Choroid plexus epithelial cell (primary cell): Measurements from ENCODE around the gene BCR.

Source experiments
- DNase-seq: peaks from one replicate; pipeline ENCODE4 v3.0.0-alpha.2; 2010; ENCODE audit warnings: low read depth
- H3K4me3 ChIP-seq: 2 replicates; pipeline ENCODE4 v1.5.1; 2011; ENCODE audit warnings: low read depth, mild to moderate bottlenecking, control low read depth, low read length, moderate library complexity
- CTCF ChIP-seq: conservative IDR thresholded peaks from 2 replicates; pipeline ENCODE4 v1.5.1; 2011; ENCODE audit warnings: low read depth, mild to moderate bottlenecking, control low read depth, inconsistent platforms, low read length, moderate library complexity

The BCR gene

DNA sequence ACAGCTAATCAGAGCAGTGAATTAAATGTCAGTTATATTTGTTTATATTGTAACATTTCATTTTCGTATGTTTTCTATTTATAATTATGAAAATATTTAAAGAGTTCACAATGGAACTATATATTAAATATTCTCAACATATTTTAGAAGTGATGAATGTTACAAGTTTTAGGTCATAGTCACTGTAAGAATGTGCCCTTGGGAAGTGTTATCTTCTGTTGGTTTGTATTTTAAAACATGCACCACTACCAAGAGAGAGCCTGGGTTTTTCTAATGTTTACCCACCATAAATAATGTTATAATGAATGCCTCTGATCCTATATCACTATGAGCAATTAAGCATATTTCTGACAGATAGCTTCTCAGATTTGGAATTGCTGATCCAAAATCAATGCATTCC lies 171.0 kb downstream of the BCR start:
- peak; percentile 7 for DNase-seq
- no peak for TF ChIP-seq CTCF
- no peak overlapping the region for H3K4me3 ChIP-seq

- H3K4me3 ChIP-seq, result no peak overlapping the region
- TF ChIP-seq CTCF, result no peak
- no peak for DNase-seq
Measured at GRCh38 chr22:23353004-23353403, 172.7 kb downstream of the BCR start.

DNA sequence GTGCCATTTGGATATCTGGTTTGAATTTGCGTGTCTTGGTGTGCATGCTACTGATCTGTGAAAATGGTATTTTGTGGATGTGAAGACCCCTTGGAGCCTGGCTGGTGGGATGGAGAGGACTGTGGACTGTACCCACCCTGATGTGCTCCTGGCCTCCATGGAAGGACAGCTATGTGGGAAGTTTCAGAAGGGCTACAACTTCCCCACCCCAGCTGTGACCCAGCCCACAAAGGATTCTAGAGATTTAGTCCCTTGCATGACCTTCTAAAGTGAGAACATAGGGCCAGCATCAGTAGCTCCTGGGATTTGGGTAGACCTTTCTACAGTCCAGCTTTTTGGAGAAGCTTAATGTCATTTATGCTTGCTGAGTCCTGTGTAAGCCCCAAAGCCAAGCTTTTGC lies 173.4 kb downstream of the BCR start:
- no peak for DNase-seq
- TF ChIP-seq CTCF, result no peak
- H3K4me3 ChIP-seq, result no peak overlapping the region

DNA sequence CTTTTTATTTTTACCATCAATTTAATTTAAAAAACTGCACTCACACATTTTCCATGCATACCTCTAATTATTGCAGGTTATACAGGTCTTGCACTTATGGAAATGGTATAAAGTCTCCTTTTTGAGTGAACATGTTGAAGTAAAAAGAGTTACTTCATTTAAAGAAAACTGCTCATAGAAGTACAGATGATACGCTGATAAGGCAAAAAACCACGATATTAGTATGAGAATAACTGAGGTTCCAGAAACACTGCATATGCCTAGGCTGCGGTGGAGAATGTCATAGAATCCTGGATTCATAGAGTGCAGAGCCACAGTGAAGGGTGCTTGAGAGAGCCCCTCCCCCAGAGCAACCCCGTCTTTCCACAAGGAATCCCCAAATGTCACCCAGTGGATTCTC lies 175.8 kb downstream of the BCR start:
- TF ChIP-seq CTCF, result no peak
- H3K4me3 ChIP-seq, result no peak overlapping the region
- no peak for DNase-seq

- no peak overlapping the region for H3K4me3 ChIP-seq
- TF ChIP-seq CTCF, result no peak
- no peak for DNase-seq
Measured at GRCh38 chr22:23357053-23357452, 176.7 kb downstream of the BCR start.

DNA sequence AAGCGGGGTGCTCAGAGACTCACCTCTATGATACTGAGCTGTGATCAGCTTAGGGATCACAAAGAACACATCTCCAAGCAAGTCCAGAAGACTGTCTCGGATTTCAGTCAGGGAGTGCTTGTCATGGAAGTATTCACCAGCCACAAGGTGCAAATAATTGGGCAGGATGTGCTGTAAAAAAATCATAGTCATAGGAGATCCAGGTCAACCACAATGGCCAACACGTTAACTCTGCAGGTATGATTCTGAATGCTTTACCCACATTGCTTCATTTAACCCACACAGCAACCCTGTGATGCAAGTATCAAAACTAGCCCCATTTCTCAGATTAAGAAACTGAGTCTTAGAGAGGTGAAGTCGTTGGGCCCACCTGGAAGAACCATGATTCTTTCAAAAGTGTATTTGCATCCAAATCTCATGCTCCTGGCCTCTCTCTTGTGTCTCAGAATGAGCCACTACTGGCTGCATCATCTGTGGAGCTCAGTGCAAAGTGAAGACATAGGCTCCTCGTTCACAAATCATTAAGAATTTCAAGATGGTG lies 179.3 kb downstream of the BCR start:
- no peak for DNase-seq
- H3K4me3 ChIP-seq, result no peak overlapping the region
- no peak for TF ChIP-seq CTCF

DNA sequence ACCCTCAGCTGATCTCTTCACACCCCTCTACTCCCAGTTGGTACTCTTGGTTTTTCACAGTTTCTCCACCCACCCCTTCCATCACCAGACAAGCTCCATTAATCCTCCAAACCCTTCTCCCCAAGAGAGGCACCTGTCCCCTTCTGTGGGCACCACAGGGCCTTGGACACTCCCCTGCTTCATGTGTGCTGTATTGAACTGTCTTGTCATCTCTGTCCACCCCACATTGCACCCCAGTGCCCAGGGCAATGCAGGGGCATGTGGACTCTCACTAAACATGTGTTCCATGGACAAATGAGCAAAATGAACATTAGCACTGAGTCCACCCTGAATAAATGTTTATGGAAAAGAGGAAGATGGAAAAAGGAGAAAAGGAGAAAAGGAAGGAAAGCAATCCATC lies 181.4 kb downstream of the BCR start:
- TF ChIP-seq CTCF, result no peak
- H3K4me3 ChIP-seq, result no peak overlapping the region
- no peak for DNase-seq
